ENCODE results near the gene CTSD.

- TF ChIP-seq CTCF (IDR thresholded peaks at IDR 0.05; ENCODE audit: low read depth, low read length, missing input control) (no peak), MAX (IDR thresholded peaks at IDR 0.05) (no peak), YY1 (IDR thresholded peaks at IDR 0.05) (no peak), ZBTB33 (IDR thresholded peaks at IDR 0.05) (no peak), ATF3 (IDR thresholded peaks at IDR 0.05) (no peak), REST (IDR thresholded peaks at IDR 0.05) (no peak)
Observed at GRCh38 chr11:1717745-1718144, 46.0 kb downstream of the CTSD start.

Measured in liver (tissue), 3 donors.